Adipocyte (in vitro differentiated cells): ENCODE measurements around the gene SPEN.

ENCODE experiments used
- DNase-seq: peaks from one replicate; pipeline ENCODE4 v3.0.0-alpha.2; 2015; ENCODE audit warnings: low read depth
- H3K27me3 ChIP-seq: replicated peaks from 2 replicates; pipeline ENCODE4 v1.7.0; 2013; ENCODE audit warnings: mild to moderate bottlenecking, low read length, moderate library complexity; ENCODE audit not compliant: control insufficient read depth, insufficient read depth
- H3K36me3 ChIP-seq: 2 replicates; pipeline ENCODE4 v1.7.0; 2013; ENCODE audit warnings: low read length, mild to moderate bottlenecking, moderate library complexity; ENCODE audit not compliant: control insufficient read depth, insufficient read depth, severe bottlenecking
- H3K4me1 ChIP-seq: 2 replicates; pipeline ENCODE4 v1.7.0; 2013; ENCODE audit warnings: mild to moderate bottlenecking, low read length, moderate library complexity; ENCODE audit not compliant: control insufficient read depth, insufficient read depth
- H3K4me3 ChIP-seq: 2 replicates; pipeline ENCODE4 v1.7.0; 2013; ENCODE audit warnings: mild to moderate bottlenecking, low read length, moderate library complexity
- H3K9ac ChIP-seq: 2 replicates; pipeline ENCODE4 v1.7.0; 2013; ENCODE audit warnings: mild to moderate bottlenecking, low read length, moderate library complexity
- H3K9me3 ChIP-seq: 2 replicates; pipeline ENCODE4 v1.7.0; 2013; ENCODE audit warnings: mild to moderate bottlenecking, low read length, moderate library complexity; ENCODE audit not compliant: control insufficient read depth

The SPEN gene

DNA sequence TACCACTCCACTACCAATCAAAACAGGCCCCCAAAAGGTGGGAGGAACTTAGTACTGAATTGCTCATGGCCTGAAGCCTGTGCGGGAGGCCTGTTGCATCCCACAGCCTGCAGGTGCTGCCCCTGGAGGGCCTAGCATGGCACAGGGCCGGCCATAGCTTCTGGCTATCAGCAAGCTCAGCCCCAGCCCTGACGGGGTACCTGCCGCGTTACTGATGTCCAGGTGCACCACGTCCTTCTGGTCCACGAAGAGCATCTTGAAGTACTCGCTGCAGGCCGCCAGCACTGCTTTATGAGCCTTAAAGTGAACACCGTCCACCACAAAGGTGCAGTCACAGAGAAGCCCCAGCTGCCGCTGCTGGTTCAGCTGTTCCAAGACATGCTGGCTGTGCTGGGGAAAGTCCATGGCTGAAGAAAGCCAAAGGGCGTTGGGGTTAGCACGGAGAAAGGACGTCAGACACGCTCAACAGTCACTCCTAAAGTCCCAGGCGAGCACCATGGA, 100.6 kb downstream of the SPEN start:
- peaks cover 58% of the 10 kb centered on the region for H3K4me1 ChIP-seq
- no peaks in the 10 kb centered on the region for H3K9me3 ChIP-seq
- peaks cover 45% of the 10 kb centered on the region for H3K36me3 ChIP-seq
- peak overlapping the region; percentile 86 for H3K9ac ChIP-seq
- no peaks in the 10 kb centered on the region for H3K27me3 ChIP-seq
- DNase-seq: no peak
- H3K4me3 ChIP-seq: peak overlapping the region; percentile 26

GRCh38 chr1:15948595-15949452, 101.3 kb downstream of the SPEN start:
- peak overlapping the region; percentile 69 for H3K4me3 ChIP-seq
- DNase-seq: peak; percentile 95

DNA sequence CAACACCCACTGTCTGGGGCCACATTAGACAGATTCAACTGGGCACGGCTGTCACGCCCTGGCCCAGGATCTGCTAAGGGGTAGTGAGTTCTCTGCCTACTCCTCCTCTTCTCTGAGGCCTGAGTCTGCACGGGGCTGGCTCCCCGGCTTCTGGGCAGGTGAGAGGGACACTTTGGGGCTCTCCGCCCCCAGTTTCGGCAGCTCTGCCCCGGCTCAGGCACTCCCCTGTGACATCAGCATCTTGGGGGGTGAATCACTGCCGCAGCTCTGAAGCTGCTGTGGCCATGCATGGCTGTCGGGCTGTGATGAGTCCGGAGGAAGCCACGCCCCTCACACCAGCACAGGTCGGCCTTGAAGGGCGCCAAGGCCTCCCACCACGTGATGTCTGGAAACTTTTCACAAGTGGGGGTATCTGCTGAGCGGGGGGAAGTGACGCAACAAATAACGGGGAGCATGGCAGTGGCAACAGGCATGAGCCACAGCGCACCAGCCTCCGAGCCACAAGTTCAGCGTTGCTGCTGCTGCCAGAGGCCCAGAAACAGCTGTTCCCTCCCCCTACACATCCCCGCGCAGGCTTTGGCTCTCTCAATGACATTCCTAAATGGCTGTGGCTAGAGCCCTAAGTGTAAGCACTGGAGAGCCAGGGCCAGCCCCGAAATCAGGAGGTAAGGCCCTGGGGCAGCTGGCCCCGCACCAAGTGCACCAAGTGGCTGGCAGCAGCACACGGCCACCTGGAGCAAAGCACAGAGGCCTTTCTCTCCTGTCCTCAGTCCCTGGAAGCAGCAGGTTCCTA, 102.1 kb downstream of the SPEN start:
- Histone ChIP-seq H3K4me1 (peaks cover 67% of the 10 kb centered on the region), H3K4me3 (peak overlapping the region; percentile 69), H3K27me3 (no peaks in the 10 kb centered on the region), H3K9me3 (no peaks in the 10 kb centered on the region), H3K36me3 (peaks cover 32% of the 10 kb centered on the region), H3K9ac (peak overlapping the region; percentile 86)
- DNase-seq: peak; percentile 91

More at GRCh38 chr1:15948595-15949452, 101.3 kb downstream of the SPEN start:
- Histone ChIP-seq H3K27me3 (no peaks in the 10 kb centered on the region), H3K9me3 (no peaks in the 10 kb centered on the region), H3K9ac (peak overlapping the region; percentile 86), H3K36me3 (peaks cover 38% of the 10 kb centered on the region), H3K4me1 (peaks cover 65% of the 10 kb centered on the region)

DNA sequence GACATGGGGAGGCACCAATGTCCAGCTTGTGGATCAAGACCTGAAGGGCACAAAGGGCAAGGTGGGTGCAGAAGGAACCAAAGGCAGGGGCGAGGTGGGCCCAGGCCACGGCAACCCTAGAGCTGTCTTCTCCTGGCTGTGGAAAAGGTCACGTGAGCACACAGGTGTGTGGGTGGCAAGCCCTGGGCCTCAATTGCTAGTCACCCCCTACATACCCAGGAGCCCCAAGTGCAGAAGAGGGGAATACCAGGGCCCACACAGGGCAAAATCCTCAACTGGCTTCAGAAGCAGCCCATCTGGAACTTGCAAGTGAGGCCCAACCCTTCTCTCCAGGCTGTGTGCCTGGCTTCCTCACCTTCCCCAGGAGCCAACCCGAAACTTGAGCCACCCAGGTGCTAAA, 102.8 kb downstream of the SPEN start:
- Histone ChIP-seq H3K9me3 (no peaks in the 10 kb centered on the region), H3K9ac (peak overlapping the region; percentile 86), H3K27me3 (no peaks in the 10 kb centered on the region), H3K36me3 (peaks cover 26% of the 10 kb centered on the region), H3K4me3 (peak overlapping the region; percentile 36), H3K4me1 (peaks cover 67% of the 10 kb centered on the region)
- DNase-seq: no peak

- Histone ChIP-seq H3K9me3 (no peaks in the 10 kb centered on the region), H3K27me3 (no peaks in the 10 kb centered on the region), H3K4me1 (peaks cover 70% of the 10 kb centered on the region), H3K4me3 (peak overlapping the region; percentile 36), H3K36me3 (peaks cover 20% of the 10 kb centered on the region), H3K9ac (peak overlapping the region; percentile 86)
- DNase-seq: peak; percentile 76
Observed at GRCh38 chr1:15950763-15951295, 103.3 kb downstream of the SPEN start.

DNA sequence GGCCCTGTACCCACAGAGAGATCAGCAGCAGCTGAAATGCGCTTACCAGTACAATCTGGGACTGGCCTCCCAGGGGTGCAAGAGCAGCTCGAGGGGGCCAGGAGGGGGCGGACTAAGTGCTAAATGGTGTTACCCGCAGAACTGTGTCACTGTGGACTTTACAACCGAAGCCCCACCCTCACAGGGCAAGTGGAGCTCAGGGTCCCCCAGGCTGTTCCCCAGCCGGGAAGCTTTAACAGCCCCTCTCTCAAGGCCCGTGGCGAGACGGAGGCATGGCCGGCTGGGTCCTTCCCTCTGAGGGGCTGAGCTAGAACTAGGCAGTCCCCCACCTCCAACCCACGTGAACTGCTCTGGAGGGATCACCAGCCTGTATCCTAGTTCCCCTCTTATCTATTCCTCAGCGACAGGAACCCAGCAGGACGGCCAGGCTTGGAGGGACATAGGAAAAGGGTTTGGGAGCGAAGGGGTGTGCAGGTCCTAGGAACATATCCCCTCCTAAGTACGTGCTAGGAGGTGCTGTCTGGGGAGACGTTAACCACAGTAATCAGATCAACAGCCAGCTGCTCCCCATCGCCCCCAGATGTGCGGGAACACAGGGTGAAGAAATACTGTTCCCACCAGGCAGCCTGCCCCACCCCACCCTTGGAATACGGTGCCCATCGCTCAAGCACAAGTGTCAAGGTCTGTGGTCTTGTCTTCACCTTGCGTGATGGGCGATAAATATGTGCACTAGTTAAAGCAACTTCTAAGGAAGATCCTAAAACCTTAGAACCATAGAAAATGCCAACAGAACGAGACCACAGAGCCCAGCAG, 104.0 kb downstream of the SPEN start:
- no peaks in the 10 kb centered on the region for H3K27me3 ChIP-seq
- H3K4me3 ChIP-seq: no peak overlapping the region
- H3K4me1 ChIP-seq: peaks cover 77% of the 10 kb centered on the region
- DNase-seq: peak; percentile 36
- H3K36me3 ChIP-seq: peaks cover 13% of the 10 kb centered on the region
- peak overlapping the region; percentile 67 for H3K9ac ChIP-seq
- no peaks in the 10 kb centered on the region for H3K9me3 ChIP-seq

DNA sequence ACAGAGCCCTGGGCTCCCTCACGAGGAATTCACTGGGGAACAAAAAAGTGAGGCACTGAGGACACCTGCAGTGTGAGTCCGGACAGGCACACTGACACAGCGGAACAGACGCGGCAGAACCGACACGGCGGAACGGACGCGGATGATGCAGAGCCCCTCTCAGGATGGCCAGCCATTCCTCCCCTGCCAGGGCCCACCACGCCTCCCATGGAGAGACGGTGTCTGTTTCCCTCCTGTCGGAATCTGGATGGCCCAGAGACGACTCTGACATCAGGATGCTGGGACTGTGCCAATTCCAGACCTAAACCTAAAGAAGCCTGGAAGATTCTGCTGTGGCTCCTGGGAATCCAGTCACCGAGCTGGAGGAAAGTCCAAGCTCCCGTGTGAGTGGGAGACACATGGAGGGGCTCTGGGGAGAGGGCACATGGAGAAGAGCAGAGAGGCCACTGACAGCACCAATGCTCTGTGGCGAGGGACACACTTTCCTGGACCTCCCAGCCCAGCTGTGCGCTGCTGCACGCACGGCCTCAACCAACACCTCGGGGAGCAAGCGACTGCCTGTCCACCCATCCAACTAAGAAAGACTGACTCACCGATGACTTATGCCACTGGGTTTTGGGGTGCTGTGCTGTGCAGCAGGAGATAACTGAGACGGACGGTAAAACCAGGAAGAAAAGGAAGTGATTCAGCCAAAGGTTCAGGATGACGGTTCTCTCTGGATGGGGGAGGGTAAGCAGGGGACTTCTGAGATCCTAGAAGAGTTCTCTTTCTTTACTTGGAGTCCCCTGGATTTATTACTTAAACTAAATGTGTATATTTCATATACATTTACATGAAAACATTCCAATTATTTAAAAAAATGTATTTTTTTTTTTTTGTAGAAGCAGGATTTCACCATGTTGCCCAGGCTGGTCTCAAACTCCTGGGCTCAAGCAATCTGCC, 105.1 kb downstream of the SPEN start:
- Histone ChIP-seq H3K36me3 (peaks cover 3% of the 10 kb centered on the region), H3K9me3 (no peaks in the 10 kb centered on the region), H3K9ac (peak overlapping the region; percentile 0), H3K4me1 (peaks cover 75% of the 10 kb centered on the region), H3K27me3 (no peaks in the 10 kb centered on the region), H3K4me3 (no peak overlapping the region)
- DNase-seq: peak; percentile 72

- H3K9ac ChIP-seq: no peak overlapping the region
- no peak overlapping the region for H3K4me3 ChIP-seq
- no peak for DNase-seq
- peaks cover 67% of the 10 kb centered on the region for H3K4me1 ChIP-seq
- no peaks in the 10 kb centered on the region for H3K36me3 ChIP-seq
- no peaks in the 10 kb centered on the region for H3K9me3 ChIP-seq
- H3K27me3 ChIP-seq: no peaks in the 10 kb centered on the region
Observed at GRCh38 chr1:15953294-15953771, 105.8 kb downstream of the SPEN start.

DNA sequence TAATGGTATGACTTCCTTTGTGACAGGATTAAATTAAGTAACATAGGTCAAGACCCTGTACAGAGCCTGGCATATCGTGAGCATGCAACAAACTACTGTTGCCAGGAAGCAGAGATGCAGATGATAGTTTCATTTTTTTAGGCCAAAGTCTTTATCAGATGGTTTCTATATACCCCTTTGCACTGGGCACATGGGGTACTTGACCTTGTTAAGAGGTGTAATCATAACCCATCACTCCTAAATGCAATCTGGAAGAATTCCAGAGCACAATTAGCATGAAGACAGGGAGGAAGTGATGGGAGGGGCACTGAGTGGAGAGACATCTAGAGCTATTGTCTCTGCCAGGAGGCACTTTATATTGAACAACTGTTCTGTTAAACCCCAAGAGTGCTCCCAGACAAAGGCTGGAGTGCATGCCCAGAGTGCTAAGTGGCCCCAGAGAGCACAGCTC, 106.3 kb downstream of the SPEN start:
- Histone ChIP-seq H3K9ac (no peak overlapping the region), H3K4me3 (no peak overlapping the region), H3K36me3 (no peaks in the 10 kb centered on the region), H3K27me3 (no peaks in the 10 kb centered on the region), H3K9me3 (no peaks in the 10 kb centered on the region), H3K4me1 (peaks cover 62% of the 10 kb centered on the region)
- DNase-seq: no peak

GRCh38 chr1:15954316-15954715, 106.8 kb downstream of the SPEN start:
- Histone ChIP-seq H3K9ac (no peak overlapping the region), H3K9me3 (no peaks in the 10 kb centered on the region), H3K4me1 (peaks cover 57% of the 10 kb centered on the region), H3K4me3 (no peak overlapping the region), H3K36me3 (no peaks in the 10 kb centered on the region), H3K27me3 (no peaks in the 10 kb centered on the region)
- DNase-seq: no peak
